Measurements from ENCODE around the gene GRID1. TPM values are rescaled to one million over a fixed set of nuclear protein-coding genes. Genes with fewer than 3 reads are reported as not detected.

Gene GRID1
- total and polyA plus RNA-seq, 10 of the 15 experiments (the other 5 are each of a cell fraction or from before 2014, with no cell fraction given) = 0.04 to 0.62 (median 0.08) TPM; not detected in 5

DNA sequence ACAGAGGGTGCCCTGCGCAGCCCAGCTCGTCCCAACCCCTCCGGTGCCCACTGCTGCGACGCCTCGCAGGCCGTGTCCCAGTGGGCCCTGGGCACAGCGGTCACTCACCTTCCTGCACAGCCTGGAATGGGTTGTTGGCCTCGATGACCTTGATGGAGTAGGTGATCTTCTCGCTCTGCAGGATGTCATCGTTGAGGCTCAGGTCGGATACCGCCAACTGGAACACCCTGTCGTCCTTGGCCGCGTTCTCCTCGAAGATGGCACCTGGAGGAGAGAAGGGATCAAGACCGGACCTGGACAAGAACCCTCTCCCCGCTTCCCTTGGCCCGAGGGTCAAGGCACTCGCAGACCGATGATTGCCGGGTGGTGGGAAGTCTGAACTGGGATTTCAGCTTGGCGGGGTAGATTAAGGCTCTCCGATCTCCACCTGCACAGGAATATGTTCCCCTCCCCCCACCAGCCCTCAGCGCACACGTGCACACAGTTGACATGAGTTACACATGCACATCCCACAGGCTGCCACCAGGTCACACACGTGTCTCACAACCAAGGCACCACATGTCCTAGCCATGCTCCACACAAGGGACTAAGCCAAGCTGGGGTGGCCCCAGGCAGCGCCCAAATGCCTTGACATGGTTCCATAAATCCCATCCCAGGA is 2.6 kb downstream of the GRID1 start:
- ATAC-seq = 0 out of 3 replicates have a peak, but pooled peaks have one; percentile 34
- WGBS (ENCODE audit: insufficient coverage, insufficient replicate concordance, low lambda C conversion rate, missing lambda C conversion rate) = 23% methylated on average over 18 of the region's 29 CpGs
- H3K27me3 ChIP-seq (replicated peaks in 1 of 2; ENCODE audit: control insufficient read depth in 2 of 2, insufficient read depth in 2 of 2, low read length in 1 of 2) = peaks cover 26 to 34% of the 10 kb centered on the region in 2 experiments
- TF ChIP-seq RAD51 (IDR thresholded peaks at IDR 0.05) (no peak), HDAC2 (IDR thresholded peaks at IDR 0.05) (no peak), SIN3A (IDR thresholded peaks at IDR 0.05; ENCODE audit: low read depth, low read length) (no peak), PBX3 (IDR thresholded peaks at IDR 0.05; ENCODE audit: insufficient replicate concordance, low read depth, low read length) (no peak), BACH1 (IDR thresholded peaks at IDR 0.05; ENCODE audit: borderline replicate concordance) (no peak), SIX5 (IDR thresholded peaks at IDR 0.05; ENCODE audit: low read depth, low read length, severe bottlenecking) (no peak), E4F1 (IDR thresholded peaks at IDR 0.05; ENCODE audit: borderline replicate concordance, partially characterized antibody) (no peak), BHLHE40 (IDR thresholded peaks at IDR 0.05; ENCODE audit: borderline replicate concordance in 1 of 2, low read depth in 2 of 2, low read length in 1 of 2) (peak; percentile 57 to 72), HCFC1 (IDR thresholded peaks at IDR 0.05; ENCODE audit: low read length) (no peak), BMI1 (IDR thresholded peaks at IDR 0.05; ENCODE audit: borderline replicate concordance) (no peak)
- TF ChIP-seq, protein P1, sequence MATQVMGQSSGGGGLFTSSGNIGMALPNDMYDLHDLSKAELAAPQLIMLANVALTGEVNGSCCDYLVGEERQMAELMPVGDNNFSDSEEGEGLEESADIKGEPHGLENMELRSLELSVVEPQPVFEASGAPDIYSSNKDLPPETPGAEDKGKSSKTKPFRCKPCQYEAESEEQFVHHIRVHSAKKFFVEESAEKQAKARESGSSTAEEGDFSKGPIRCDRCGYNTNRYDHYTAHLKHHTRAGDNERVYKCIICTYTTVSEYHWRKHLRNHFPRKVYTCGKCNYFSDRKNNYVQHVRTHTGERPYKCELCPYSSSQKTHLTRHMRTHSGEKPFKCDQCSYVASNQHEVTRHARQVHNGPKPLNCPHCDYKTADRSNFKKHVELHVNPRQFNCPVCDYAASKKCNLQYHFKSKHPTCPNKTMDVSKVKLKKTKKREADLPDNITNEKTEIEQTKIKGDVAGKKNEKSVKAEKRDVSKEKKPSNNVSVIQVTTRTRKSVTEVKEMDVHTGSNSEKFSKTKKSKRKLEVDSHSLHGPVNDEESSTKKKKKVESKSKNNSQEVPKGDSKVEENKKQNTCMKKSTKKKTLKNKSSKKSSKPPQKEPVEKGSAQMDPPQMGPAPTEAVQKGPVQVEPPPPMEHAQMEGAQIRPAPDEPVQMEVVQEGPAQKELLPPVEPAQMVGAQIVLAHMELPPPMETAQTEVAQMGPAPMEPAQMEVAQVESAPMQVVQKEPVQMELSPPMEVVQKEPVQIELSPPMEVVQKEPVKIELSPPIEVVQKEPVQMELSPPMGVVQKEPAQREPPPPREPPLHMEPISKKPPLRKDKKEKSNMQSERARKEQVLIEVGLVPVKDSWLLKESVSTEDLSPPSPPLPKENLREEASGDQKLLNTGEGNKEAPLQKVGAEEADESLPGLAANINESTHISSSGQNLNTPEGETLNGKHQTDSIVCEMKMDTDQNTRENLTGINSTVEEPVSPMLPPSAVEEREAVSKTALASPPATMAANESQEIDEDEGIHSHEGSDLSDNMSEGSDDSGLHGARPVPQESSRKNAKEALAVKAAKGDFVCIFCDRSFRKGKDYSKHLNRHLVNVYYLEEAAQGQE (IDR thresholded peaks at IDR 0.05; ENCODE audit: low read depth, low read length) = no peak
- TF ChIP-seq, protein P2, sequence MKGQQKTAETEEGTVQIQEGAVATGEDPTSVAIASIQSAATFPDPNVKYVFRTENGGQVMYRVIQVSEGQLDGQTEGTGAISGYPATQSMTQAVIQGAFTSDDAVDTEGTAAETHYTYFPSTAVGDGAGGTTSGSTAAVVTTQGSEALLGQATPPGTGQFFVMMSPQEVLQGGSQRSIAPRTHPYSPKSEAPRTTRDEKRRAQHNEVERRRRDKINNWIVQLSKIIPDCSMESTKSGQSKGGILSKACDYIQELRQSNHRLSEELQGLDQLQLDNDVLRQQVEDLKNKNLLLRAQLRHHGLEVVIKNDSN (IDR thresholded peaks at IDR 0.05; ENCODE audit: borderline replicate concordance, extremely low read length, insufficient read depth, low read depth, low read length) = peak; percentile 6

More for the DNA sequence above, 2.6 kb downstream of the GRID1 start:
- SMC1A ChIA-PET (ENCODE audit: uncharacterized antibody, unreplicated experiment) = no interaction called here
- RAD21 ChIA-PET (ENCODE audit: unreplicated experiment) = no interaction called here
- H3K9ac ChIP-seq (ENCODE audit: control insufficient read depth, insufficient read depth, low read length) = no peak overlapping the region
- in situ Hi-C loops (cut with MboI) = no loop called here
- no peak overlapping the region for H3K4me2 ChIP-seq (ENCODE audit: control insufficient read depth, insufficient read depth)
- no peaks in the 10 kb centered on the region for H3K79me2 ChIP-seq (ENCODE audit: control insufficient read depth, insufficient read depth, low read length)
- no peak overlapping the region for H3K27ac ChIP-seq (ENCODE audit: control insufficient read depth, insufficient read depth)
- BruUV-seq (replicated peaks) = no TSS peak
- no peak overlapping the region for H2AFZ ChIP-seq (ENCODE audit: control insufficient read depth, low read depth, low read length)
- CTCF ChIA-PET = interaction anchor here (0.8 to 1.7 kb wide), 2 partner anchors 11 to 245 kb away, joined by 3 to 5 read pairs; no protein-coding TSS in a partner anchor
- DNase-seq (ENCODE audit: low read depth, low spot score) (no peak), FAIRE-seq (no peak)
- intact Hi-C loops (cut with micrococcal nuclease; ENCODE audit: unreplicated experiment) = no loop called here
- H4K20me1 ChIP-seq (ENCODE audit: control insufficient read depth, insufficient read depth) = peaks cover 7% of the 10 kb centered on the region; the same call in 1 of the 2 replicates
- H3K4me1 ChIP-seq (ENCODE audit: control insufficient read depth, insufficient read depth, low read length) = no peaks in the 10 kb centered on the region; the same call in 1 of the 2 replicates
- no peak overlapping the region for H3K4me3 ChIP-seq
- H3K36me3 ChIP-seq (ENCODE audit: control insufficient read depth in 2 of 2, insufficient read depth in 2 of 2, low read length in 1 of 2) = no peaks in the 10 kb centered on the region
- no peaks in the 10 kb centered on the region for H3K9me3 ChIP-seq (replicated peaks; ENCODE audit: control insufficient read depth, insufficient read depth, low read length)
- POLR2A ChIA-PET = no interaction called here
